Activated CD4-positive, CD25-positive, alpha-beta regulatory T cell treated with anti-CD3 and anti-CD28 coated beads, Interleukin-2, amount 50 U/mL, for 24 hours (primary cell): ENCODE data around the gene TPT1.
A peak's percentile ranks its signal among the peaks of the same experiment; 100 is the strongest.
"Not testable (repeated sequence)": the region's sequence is repeated elsewhere in the genome, so short reads cannot be mapped to it uniquely, and the experiment has no call there.

Experiments used
- ATAC-seq, 2 donors: fragments of 150-1000 bp; cut with Tn5 transposase; one replicate each; pipeline ENCODE4 v1.10.0; 2021; ENCODE audit warnings: mild to moderate bottlenecking in 1 of 2, moderate library complexity in 1 of 2

Gene TPT1

DNA sequence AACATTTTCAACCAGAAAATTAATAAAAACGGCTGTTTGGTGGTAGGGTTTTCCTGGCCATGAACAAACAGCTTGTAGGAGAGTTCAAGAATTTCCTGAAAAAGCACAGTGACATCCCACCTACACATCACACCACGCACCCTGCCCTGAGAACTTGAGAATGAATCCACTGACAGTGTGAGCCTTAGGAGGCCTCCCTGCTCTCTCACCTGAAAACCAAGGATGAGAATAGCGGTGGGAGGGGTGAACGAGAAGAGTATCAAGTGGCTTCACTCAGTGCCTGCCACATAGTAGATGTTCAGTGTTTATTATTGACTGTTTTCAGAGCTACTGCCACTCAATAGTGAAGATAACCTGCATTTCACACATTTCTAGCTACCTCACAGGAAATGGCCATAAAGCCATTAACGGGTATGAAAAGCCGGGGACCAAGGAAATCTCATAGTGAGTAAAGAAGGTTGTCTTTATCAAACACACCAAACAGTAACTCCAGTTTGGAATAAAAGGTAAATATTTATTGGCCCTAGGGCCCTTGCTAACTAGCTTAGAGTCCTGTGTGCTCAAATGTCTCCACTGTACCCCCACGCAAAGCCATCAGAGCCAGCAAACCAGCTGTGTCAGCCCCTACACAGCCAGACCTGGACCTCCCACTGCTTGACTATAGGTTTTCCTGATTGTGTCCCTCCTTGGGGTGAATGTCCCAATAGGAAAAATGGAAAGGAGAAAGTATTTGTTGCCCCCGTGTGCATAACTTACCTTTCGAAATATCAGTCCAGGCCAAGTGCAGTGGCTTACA is 40.6 kb downstream of the TPT1 start:
- no peak for ATAC-seq

DNA sequence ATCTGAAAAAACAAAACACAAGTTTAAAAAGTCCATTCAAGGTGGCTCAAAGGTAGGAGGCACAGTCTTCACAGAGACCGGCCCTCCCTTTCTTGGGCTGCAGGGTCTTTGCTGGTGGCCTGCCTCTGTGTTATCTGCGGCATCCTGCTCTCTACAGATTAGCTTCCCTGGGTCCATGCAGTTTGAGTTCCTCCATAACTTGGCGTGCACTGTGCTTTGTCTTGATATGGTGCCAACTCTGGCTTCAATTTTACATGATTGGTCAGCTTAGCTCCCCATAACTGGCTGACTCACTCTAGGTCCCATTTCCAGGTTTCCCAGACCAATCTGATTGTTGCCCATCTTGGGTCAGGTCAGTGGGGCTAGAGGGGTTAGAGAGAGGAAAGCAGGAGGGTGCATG is 41.8 kb downstream of the TPT1 start:
- no peak for ATAC-seq

DNA sequence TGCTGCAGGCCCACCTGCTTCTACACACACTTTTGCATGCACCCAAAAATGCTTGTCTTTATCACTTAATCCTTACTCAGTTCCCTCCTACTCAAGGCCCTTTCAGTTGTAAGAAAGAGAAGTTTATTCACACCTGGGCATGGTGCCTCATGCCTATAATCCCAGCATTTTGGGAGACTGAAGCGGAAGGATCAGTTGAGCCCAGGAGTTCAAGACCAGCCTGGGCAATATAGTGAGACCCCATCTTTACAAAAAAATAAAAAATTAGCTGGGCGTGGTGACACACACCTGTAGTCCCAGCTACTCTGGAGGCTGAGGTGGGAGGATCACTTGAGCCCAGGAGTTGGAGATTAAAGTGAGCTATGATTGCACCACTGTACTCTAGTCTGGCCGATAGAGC is 42.4 kb downstream of the TPT1 start:
- not testable (repeated sequence) for ATAC-seq

DNA sequence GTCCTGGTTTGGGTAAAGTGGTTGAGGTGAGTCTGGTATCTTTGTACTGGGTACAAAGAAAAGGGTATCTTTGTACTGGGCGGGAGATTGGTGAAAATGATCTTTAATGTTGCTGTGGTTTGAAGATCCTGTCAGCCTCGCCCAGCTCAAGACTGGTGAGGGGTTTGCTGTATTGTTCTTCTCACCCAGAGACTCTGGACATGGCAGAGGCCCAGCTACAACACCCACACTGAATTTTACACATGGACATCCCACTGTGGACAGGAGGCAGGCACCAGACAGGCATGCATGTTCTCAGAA is 42.8 kb downstream of the TPT1 start:
- ATAC-seq = no peak

DNA sequence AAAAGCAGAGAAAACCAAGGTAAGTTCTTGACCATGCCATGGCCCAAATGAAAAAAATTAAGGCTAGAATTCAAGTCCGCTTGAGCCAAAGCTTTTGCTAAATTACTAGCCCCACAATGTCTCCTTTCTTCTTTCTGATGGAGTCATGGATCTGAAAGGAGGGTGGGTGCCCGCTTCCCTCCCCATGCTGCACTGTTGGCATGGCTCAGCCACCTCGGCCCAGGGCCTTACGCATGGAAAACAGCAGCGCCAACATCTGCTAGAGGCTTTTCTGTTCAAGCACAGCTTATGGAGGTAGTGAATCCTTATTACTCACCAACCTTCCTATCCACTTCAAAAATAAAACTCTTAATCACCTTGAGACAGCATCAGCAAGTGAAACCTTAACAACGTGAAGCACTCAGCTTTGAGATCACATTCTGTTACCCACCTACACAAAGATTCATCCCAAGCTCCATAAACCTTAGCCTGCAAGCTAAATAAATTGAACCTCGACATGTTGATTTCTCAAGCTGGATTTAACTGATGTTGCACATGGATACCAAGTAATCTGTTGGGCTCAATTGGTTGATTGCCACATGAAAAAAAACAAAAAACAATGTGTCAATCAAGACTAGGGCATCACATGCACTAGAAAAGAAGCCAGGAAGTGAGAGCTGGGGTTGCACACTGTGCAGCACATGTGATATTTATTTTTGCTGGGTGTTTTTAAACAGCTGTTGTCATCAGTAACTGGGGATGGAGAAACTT is 43.4 kb downstream of the TPT1 start:
- peak; percentile 87 for ATAC-seq

DNA sequence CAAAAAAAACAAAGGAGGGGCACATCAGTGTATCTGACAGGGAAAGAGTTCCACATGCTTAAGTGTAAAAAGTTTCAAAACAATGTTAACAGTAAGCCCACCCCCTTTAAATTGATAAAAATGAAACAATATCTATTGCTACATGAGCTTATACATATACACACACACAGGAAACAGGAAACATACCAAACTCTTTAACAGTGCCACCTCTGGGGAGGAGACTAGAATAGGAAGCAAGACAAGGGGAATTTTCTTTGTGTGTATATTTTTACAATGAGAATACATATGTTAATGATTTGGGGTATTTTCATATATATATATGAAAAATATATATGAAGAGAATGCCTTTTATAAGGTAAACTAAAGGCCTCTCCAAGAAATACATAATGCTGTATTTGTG is 44.7 kb downstream of the TPT1 start:
- ATAC-seq = no peak

DNA sequence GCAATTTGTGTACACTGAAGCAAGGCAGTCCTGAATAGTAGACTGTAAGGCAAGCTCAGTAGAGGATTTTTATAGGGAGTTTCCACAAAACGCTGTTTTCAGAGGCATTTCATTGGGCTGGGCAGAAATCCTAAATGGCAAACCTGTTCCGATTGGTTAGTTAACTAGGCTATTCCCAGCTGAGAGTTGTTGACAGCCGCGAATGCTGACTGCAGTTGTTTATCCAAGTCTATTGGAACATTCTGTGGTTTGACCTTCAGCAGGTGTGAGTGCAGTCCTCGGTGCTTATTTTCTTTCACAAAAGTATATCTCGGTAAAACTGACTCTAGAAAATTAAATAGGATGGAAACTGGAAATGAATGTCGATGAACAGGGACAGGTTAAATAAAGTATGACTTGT is 45.4 kb downstream of the TPT1 start:
- ATAC-seq = no peak

DNA sequence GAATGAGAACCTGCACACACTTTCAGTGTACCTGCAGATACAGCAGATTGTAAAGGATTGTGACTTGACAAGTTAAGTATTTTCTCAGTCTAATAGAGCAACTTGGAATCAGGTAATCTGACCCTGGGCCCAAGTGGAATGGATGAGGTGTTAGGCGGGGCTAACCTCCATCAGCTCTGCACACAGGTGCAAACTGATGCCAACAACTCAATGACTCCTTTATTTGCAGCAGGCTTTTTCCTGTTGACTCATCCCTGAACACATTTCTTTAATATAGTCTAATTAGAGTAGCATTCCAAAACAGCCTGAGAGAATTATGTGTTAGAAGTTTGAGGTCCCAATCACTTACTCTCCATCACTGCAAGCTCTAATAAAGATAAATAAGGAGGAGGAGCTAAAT is 48.8 kb downstream of the TPT1 start:
- peak in 1 of 2 donors; percentile 20 for ATAC-seq

DNA sequence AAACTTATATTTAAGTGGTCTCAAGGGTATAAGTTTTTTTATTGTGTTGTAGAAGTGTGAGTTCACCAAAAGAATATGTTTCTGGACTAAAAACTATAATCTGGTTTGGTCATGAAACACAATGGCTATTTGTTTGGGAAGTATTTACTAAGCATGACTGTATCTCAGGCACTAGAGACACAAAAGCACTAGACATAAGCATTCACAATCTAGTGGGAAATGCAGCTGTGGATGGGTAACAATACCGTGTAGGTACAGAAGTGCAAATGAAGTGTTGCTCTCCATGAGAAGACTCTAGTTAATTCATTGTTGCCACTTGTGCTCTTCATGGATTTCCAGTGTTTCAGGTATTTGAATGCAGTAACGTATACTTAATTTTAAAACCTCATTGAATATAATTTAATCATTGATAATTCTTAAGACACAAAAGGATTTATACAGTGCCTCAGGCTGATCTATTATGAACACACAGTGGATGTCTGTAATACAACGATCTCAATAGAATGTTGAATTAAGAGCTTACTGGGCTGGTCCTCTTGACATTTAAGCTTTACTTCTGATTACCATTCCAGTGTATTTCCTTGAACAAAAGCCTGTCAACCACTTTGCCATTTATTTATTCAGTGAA is 50.9 kb downstream of the TPT1 start:
- no peak for ATAC-seq
